AG04449 (cell line): ENCODE data around the gene ABCG1.

Experiments
- CTCF ChIA-PET: fragments of 350-600 bp; formaldehyde crosslinking; extraction: SDS; loops from one replicate; lab custom pipeline; 2021; ENCODE audit warnings: antibody characterized with exemption; lab: Yijun Ruan, JAX
- POLR2A ChIA-PET: fragments of 400-600, 350-600 bp; formaldehyde crosslinking; extraction: SDS; loops from one replicate; lab custom pipeline; 2020; ENCODE audit warnings: antibody characterized with exemption, inconsistent platforms; lab: Yijun Ruan, JAX
- DNase-seq: peaks from one replicate; pipeline ENCODE4 v3.0.0-alpha.2; 2010; ENCODE audit warnings: low read depth, low spot score
- H3K4me3 ChIP-seq: 2 replicates; pipeline ENCODE4 v1.5.1; 2011; ENCODE audit warnings: low read depth, mild to moderate bottlenecking, control low read depth, low read length
- CTCF ChIP-seq: IDR thresholded peaks from one replicate; pipeline ENCODE4 v1.5.1; 2011; ENCODE audit warnings: mild to moderate bottlenecking, moderate library complexity, low read length, control low read depth, inconsistent platforms; ENCODE audit not compliant: insufficient read depth; ENCODE audit errors: missing control alignments

The ABCG1 gene

GRCh38 chr21:42254083-42254482, 35.1 kb downstream of the ABCG1 start:
- TF ChIP-seq CTCF: no peak
- ChIA-PET CTCF (no interaction called here), POLR2A (no interaction called here)
- H3K4me3 ChIP-seq: no peak overlapping the region
- DNase-seq: no peak

- POLR2A ChIA-PET: no interaction called here
- CTCF ChIA-PET: no interaction called here
- TF ChIP-seq CTCF: no peak
- H3K4me3 ChIP-seq: no peak overlapping the region
- DNase-seq: no peak
Measured at GRCh38 chr21:42254651-42255601, 36.0 kb downstream of the ABCG1 start.

- no peak for DNase-seq
- no peak for TF ChIP-seq CTCF
- POLR2A ChIA-PET: no interaction called here
- H3K4me3 ChIP-seq: no peak overlapping the region
- CTCF ChIA-PET: no interaction called here
Measured at GRCh38 chr21:42255825-42256224, 36.9 kb downstream of the ABCG1 start.

GRCh38 chr21:42256316-42256715, 37.4 kb downstream of the ABCG1 start:
- POLR2A ChIA-PET: no interaction called here
- CTCF ChIA-PET: no interaction called here
- no peak for DNase-seq
- no peak for TF ChIP-seq CTCF
- H3K4me3 ChIP-seq: no peak overlapping the region

- POLR2A ChIA-PET: no interaction called here
- no peak overlapping the region for H3K4me3 ChIP-seq
- DNase-seq: no peak
- TF ChIP-seq CTCF: no peak
- CTCF ChIA-PET: interaction anchor here (1.1 kb wide), 1 partner anchor 15 kb away, joined by 3 read pairs; no protein-coding TSS in a partner anchor
Measured at GRCh38 chr21:42257091-42257765, 38.3 kb downstream of the ABCG1 start.

GRCh38 chr21:42258150-42258884, 39.4 kb downstream of the ABCG1 start:
- H3K4me3 ChIP-seq: no peak overlapping the region
- DNase-seq: no peak
- POLR2A ChIA-PET: no interaction called here
- peak; percentile 81 for TF ChIP-seq CTCF
- CTCF ChIA-PET: interaction anchor here (0.7 to 8.1 kb wide), 12 partner anchors 9 to 975 kb away, joined by 3 to 96 read pairs (median 4); no protein-coding TSS in a partner anchor
